Suprapubic skin (tissue), 3 donors: ENCODE measurements around the gene EVI5L.

Experiments used
- EP300 ChIP-seq: sonication (generic); formaldehyde crosslinking; IDR thresholded peaks from one replicate; pipeline ENCODE4 v1.6.1; 2017; ENCODE audit warnings: antibody characterized with exemption
- POLR2A ChIP-seq, 2 donors: fragments of 450-650 bp; IDR thresholded peaks; one replicate each; pipeline ENCODE4 v1.6.1; 2017; ENCODE audit warnings: antibody characterized with exemption in 2 of 2, mild to moderate bottlenecking in 2 of 2, moderate library complexity in 2 of 2
- TF ChIP-seq, protein P1 (sequence below), 2 donors: fragments of 200-600 bp in 1 of 2; fragments of 450-650 bp in 1 of 2; sonication (generic) in 1 of 2; IDR thresholded peaks; one replicate each; pipeline ENCODE4 v1.5.1; 2016 to 2019; ENCODE audit warnings: antibody characterized with exemption in 2 of 2, mild to moderate bottlenecking in 1 of 2, moderate library complexity in 1 of 2

DNA sequence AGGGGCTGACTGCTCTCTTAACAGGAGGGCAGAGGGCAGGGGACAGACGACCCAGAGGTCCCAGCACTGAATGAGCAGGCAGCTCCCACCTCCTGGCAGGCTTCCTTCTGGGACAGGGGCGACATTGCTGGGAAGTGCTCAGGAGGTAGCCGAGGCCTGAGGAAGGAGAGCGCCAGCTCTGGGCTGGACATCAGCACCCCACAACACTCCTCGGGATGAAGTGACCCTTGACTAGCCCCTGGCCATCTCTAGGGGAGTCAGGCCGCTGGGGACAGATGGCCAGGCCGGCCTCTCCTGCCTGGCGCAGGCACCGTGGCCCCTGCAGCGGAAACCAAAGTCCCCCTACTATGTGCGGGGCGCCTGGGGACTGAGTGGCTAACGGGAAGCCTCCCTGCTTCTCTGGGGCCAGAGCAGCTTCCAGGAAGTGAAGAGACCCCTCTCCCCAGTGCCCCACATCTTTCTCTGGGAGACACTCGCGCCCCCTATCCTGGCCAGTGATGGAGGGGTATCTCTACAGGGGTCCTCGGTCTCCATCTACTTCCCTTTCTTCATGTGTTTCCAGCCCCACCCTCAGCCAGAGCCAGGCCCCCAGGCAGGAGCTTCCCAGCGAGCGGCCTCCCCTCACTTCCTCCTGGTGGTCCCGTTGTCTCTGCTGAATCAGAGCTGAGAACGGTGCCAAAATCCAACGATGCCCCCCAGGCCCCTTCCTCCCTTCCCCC lies 34.1 kb downstream of the EVI5L start:
- TF ChIP-seq, protein P1, sequence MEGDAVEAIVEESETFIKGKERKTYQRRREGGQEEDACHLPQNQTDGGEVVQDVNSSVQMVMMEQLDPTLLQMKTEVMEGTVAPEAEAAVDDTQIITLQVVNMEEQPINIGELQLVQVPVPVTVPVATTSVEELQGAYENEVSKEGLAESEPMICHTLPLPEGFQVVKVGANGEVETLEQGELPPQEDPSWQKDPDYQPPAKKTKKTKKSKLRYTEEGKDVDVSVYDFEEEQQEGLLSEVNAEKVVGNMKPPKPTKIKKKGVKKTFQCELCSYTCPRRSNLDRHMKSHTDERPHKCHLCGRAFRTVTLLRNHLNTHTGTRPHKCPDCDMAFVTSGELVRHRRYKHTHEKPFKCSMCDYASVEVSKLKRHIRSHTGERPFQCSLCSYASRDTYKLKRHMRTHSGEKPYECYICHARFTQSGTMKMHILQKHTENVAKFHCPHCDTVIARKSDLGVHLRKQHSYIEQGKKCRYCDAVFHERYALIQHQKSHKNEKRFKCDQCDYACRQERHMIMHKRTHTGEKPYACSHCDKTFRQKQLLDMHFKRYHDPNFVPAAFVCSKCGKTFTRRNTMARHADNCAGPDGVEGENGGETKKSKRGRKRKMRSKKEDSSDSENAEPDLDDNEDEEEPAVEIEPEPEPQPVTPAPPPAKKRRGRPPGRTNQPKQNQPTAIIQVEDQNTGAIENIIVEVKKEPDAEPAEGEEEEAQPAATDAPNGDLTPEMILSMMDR (IDR thresholded peaks at IDR 0.05) = no peak
- TF ChIP-seq POLR2A (IDR thresholded peaks at IDR 0.05) (no peak), EP300 (no peak)
